ENCODE data around the gene SDCBP2.

SDCBP2 gene

DNA sequence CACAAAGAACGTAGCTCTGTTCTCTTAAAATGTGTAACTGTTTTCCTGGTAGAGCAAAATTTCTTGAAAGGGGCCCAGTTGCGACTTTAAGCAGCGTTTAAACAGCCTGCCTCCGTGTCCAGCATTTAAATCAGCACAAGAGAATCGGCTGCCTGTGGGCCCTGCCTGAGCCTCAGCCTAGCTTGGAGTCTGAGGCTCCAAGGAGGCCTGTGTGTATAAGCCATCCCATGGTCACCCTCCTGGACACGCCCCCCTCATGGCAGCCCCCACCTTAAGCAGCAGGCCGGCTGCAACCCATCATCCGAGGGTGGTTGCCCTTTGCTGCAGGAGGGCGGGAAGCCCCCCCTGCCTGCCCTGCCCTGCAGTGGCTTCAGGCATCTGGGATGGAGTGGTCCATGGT is 18.9 kb downstream of the SDCBP2 start:
- no peak for DNase-seq

DNA sequence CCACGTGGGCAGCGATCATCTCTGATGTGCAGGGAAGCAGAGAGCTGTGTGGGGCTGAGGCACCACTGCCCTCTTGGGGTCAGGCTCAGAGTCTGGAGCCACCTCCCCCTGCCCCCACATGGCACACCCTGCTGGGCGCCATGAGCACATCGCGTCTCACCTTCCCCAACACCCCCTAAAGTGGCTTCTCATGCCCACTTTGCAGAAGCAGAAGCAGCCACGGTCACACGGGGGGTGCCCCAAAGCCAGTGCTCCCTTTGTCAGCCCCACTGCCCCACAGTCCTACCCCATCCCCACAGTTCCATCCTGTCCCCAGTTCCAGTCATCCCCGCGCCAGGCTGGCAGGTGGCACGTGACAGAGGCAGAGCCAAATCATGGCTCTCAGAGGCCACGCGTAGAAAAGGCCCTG is 19.5 kb downstream of the SDCBP2 start:
- DNase-seq = no peak

DNA sequence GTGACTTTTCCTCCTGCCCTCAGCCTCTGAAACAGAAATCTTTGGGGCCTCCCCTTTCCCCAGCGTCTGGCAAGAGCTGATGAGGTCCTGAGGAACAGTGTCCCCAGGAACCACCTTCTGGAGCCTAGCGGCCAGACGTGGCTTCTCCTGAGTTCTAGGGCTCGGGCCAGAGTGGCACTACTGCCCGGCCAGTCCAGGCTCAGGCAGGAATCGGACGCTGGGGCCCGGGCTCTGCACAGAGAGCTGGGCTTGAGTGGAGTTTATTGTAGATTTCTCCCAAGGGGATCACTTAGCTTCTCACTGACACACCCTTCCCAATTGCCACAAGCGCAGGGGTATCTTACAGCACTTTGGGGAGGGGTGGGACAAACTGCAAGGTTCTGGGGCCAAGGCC is 20.2 kb downstream of the SDCBP2 start:
- no peak for DNase-seq

DNA sequence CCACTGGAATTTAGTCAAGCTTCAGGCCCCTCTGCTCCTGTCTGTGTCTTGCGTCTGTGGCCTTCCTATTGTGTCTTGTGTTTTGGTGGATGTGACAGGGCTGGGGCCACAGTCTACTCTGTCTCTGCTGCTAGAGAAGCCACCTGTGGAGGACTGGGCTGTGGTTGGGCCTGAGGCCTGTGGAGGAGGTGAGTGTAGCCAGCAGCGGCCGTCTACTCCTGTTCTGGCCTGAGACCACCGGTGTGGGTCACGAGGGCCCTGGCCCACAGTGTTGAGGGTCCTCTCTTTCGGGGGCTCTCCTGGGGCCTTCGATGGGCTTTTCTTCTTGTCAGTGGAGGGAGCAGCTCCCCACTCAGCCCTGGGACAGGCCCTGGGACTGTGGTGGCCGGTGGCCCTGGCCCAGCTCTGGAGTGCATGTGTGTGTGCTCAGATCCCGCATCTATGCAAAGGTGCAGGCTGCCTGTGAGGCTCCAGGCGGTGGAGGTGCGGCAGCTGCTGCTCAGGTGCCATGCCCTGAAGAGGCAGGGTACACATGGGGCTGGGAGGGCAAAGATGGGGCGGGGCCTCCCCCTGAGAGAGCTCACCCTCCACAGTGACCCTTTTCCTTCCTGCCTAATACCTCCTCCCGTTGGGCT is 20.8 kb downstream of the SDCBP2 start:
- DNase-seq = no peak

DNA sequence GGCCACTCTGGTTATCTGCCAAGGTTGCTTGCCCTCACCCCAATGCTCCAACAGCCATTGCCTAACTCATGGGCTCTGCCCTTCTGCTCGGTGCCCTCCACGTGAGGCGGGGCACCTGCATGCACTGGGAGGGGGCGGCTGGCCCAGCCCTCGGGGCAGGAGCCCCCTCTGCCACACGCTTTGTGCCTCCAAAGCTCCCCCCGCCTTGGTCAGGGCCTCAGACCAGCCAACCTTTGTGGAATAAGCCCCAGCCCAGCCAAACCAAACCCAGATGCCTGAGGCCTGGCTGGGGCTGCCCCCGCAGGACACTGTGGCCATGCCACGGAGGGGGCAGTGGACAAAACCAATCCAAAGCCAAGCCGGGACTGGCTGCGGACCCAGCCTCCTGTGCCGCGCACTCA is 21.4 kb downstream of the SDCBP2 start:
- DNase-seq = no peak

DNA sequence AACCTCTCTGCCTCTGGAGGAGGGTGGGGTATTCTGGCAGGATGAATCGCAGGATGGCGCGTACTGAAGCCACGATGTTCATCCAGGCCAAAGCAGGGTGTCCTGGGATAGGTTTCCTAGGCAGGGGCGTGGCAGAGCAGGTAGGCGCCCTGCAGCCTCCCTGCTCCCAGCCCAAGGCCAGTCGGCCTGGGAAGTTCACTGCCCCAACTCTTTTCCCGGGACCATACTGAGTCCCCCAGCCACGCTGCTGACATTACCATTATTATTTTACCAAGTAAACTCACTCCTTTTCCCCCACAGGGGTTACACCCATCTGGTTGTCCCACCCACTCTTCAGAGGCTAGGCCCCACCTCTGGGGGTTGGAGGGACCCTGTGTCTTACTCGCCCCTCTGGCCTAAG is 21.8 kb downstream of the SDCBP2 start:
- no peak for DNase-seq

DNA sequence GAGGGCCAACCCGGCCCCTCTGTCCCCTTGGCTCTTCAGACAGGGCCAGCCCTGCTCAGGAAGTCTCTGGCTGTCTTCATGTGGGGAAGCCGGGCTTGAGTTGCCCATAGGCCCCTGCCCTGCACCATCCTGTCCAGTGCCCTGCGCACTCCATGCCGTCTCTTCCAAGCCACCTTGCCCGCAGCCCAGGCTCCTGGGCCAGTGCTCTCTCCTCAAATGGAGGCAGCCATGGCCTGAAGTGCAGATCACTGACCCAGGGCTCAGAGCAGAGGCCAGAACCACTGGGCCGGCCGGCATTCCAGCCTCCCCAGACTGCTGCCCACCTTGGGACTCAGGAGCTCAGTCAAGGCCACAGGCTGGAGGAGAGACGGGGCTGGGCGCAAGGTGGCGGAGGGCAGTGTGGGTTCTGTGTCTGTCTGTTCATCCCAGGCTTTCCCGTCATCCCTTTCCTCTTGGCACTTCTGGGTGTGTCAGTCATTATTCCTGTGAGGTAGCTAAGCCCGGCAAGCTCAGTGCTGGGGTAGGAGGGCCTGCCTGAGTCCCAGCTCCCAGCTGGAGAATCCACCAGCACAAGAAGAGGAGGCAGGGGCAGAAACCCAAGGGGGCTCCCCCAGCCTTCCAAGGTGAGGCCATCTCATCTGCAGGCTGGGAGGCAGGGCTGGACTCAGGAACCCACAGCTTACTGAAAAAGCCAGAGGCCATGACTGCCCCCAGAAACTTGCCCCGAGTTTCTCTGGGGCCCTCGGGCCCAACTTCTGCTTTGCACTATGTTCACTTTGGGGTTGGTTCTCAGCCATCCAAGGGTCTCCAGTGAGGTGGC is 22.4 kb downstream of the SDCBP2 start:
- DNase-seq = no peak

DNA sequence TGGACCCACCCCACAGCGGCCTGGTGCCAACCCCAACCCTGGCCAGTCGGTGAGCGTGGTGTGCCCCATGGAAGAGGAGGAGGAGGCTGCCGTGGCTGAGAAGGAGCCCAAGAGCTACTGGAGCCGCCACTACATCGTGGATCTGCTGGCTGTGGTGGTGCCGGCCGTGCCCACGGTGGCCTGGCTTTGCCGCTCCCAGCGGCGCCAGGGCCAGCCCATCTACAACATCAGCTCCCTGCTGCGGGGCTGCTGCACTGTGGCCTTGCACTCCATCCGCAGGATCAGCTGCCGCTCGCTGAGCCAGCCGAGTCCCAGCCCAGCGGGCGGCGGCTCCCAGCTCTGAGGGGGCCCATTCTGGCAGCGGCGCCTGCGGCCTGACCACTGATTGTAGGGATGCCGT is 23.2 kb downstream of the SDCBP2 start:
- DNase-seq = no peak

DNA sequence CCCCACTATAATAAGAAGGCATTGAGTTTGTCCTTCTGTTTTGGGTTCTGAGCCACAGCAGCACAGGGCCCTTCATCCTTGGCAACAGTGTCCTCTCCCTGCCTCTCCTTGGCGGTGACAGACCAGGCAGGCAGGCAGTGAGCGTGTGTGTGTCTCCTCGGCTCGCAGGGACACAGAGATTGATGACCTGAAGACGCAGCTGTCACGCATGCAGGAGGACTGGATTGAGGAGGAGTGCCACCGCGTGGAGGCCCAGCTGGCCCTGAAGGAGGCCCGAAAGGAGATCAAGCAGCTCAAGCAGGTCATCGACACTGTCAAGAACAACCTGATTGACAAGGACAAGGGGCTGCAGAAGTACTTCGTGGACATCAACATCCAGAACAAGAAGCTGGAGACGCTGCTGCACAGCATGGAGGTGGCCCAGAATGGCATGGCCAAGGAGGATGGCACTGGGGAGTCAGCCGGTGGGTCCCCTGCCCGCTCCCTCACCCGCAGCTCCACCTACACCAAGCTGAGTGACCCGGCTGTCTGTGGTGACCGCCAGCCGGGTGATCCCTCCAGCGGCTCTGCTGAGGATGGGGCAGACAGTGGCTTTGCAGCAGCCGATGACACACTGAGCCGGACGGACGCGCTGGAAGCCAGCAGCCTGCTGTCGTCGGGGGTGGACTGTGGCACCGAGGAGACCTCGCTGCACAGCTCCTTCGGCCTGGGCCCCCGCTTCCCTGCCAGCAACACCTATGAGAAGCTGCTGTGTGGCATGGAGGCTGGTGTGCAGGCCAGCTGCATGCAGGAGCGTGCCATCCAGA is 24.0 kb downstream of the SDCBP2 start:
- DNase-seq = no peak

DNA sequence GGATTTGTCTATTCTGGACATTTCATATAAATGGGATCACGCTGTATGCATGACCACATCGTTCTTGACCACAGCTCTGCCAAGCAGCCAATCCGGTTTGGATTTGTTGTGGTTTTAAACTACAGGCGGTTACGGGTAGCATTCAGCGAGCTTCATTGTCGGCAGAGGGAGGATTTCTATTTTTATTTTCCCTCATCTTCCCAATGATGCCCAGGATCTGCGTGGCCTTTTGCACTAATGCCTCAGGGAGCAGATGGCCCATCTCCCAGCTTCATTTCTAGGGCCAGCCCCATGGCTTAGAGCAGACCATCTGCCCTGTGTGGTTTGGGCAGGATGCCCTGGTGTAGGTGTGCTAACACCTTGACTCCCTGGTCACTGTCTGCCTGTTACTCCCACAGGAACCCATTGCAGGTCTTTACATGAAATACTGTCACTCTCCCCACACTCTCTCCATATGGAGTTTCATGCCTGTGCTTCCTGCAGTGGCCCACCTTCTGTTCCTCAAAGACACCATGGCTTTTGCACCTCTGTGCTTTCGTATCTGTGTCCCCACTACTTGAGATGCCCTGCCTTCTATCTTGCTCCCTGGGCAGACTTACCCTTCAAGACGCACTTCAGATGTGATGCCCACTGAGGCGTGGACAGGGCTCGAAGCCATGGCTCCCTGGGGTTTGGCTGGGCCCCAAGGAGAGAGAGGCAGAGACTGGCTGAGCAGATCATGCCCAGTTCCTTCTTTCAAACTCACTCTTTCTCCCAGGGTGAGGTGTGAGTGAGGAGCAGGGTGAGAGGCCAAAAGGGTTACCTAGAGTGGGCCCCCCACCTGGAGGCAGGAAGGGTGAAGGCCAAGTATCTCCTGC is 26.0 kb downstream of the SDCBP2 start:
- DNase-seq = peak; percentile 27

DNA sequence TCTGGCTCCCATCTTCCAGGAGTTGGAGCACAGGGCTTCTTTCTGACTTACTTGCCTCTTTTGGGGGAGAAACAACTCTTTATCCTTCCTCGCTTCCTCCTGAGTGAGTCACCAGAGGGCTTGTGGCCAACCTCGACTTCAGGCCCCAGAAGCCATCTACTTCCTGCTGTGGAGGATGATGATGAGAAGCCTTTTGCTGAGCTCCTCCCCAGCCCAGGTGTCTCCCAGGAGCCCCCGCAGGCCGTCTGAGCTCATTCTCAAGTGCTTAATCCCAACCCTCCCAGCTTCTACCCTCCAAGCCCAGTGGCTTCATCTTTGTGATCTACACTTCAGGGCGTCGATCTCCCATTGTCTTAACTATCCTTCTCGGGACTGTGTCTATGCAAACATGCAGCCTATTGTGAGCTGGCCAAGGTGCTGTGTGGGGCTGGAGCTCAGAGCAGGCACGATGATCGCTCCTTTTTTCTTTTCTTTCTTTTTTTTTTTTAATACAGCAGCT is 27.9 kb downstream of the SDCBP2 start:
- peak; percentile 48 for DNase-seq

DNA sequence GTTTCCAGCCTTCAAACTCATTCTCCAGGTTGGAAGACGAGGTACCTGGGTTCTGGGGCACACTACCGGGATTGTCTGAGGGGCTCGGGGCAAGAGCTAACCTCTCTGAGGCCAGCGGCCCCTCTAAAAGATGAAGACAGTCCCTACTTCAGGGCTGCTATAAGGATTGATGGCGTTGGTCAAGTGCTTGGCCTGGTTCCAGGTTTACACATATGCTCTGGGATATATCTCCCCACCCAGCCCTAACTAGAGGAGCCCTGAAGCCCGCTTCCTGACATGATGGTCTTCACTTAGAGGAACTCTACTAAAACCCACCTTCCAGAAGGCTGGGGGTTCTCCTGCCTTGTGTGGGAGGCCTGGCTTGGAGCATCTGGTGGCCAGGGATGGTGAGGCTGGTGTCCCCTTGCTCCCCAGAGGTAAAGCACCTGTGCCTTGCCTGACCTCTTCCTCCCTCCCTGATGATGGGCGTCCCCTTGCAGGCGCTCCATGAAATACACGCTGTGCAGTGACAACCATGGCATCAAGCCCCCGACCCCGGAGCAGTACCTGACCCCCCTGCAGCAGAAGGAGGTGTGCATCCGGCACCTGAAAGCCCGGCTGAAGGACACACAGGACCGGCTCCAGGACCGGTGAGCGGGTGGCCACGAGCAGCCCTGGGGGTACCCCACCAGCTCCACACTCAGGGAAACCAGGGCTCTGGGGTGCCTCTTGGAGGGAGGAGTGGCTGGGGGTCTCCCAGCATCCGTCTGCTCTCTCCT is 28.7 kb downstream of the SDCBP2 start:
- peak; percentile 11 for DNase-seq

DNA sequence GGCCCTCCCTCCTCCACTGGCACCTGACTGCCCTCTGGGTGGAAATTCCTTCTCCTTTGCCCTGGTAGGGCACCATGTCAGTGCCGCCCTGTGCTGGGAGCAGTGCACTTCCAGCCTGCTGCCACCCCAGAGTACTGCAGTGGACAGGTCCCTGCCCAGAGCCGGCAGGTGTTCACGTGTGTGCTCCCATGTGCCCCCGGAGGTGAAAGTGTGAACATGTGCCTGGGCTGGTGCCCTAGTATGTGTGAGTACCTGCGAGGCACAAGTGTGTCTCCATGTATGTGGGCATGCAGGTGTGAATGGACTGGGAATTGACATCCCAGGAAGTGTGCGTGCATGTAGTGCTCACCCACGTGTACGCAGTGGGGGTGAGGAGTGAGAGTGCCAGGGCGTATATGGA is 29.4 kb downstream of the SDCBP2 start:
- DNase-seq = peak; percentile 34

DNA sequence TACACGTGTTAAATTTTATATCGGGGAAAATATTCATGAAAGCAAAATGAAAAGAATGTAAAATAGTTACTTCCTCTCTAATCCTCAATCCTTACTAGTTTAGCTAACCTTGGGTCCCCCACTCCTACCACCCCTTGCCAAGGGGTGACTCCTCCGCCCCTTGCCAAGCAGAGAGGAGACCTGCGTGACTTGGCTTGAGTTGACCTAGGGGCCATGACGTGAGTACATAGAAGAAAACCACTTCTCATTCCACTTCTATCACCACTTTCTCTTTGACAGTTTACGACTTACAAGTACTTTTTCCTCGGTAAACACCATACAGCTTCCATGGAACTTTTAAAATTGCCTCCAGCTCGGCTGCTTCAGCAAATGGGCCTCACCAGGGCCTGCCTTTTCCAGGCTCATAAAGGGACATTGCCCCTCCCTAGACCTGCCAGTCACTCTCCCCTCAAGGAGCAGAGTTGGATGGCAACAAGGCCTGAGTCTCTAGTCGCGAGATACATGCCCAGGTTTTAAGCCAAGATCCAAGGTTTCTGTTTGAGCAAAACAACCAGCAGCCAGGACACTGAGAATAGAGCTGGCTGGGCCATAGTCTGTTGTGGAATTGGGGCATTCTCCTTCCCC is 29.9 kb downstream of the SDCBP2 start:
- no peak for DNase-seq

DNA sequence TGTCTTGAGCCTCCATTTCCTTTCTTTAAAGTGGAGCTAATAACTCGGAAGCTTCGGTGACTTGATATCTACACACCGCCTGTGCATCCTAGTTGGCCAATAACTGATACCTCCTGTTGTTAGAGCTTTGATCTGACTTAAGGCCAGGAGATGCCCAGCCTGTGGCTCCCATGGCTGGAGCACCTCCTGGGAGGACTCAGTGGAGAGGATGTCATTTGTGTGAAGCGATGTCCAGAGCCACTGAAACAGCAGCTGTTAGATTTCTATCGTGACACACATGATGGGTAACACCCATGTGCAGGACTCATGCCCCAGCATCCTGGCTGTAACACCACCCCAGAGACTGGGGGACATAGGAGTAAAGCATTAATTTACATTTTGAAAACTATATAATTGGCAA is 30.8 kb downstream of the SDCBP2 start:
- no peak for DNase-seq

DNA sequence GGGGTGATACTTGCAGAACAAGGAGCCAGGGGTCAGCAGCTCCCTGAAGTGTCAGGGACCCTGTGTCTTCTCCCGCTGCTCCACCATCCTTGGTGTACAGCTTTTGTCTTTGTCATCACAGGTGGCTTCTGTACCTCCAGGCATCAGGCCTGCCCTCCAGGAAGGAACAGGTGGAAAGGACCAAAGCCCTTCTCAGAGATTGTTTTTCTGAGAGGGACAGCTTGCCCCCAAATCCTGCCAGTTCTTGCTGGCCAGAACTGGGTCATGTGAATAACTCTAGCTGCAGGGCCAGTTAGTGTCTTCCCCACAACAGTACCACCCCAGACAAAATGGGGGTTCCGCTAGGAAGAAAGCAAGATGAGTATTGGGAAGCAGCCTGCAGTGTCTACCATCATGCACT is 31.5 kb downstream of the SDCBP2 start:
- DNase-seq = no peak

DNA sequence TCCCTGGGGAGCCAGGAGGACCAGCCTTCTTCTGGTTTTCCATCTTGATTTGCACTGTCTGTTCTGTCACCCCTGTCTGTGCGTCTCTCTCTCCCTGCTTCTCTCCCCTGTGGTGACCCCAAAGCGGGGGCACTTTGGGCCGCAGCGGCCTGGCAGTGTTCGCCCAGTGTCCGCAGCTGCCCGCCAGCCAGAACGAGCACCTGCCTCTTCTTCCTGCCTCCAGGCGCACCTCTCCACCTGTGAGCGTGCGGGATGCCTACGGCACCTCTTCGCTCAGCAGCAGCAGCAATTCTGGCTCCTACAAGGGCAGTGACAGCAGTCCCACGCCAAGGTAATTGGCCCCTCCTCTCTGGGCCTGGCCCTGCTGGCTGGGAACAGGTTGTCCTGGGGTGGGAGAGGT is 32.0 kb downstream of the SDCBP2 start:
- peak; percentile 49 for DNase-seq

DNA sequence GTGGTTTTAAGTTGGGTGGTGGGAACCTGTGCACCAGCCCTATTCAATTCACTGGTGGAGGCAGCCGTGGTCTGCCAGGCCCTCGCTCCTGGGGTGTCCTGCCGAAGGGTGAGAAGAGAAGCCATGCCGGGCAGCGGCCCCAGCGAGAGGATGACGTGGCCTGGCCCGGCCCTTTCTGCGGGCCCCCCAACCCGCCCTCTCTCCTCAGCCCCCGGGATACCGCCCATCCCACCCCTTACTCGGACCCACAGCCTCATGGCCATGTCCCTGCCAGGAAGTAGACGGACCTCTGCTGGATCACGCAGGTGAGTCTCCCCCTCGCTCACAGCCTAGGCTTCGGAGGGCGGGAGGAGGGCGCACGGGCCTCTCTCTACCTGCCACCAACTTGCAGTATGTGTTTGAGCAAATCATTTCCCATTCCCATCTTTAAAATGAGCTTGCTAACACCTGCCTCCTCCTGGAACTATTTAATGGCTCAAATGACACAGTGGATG is 32.8 kb downstream of the SDCBP2 start:
- no peak for DNase-seq

DNA sequence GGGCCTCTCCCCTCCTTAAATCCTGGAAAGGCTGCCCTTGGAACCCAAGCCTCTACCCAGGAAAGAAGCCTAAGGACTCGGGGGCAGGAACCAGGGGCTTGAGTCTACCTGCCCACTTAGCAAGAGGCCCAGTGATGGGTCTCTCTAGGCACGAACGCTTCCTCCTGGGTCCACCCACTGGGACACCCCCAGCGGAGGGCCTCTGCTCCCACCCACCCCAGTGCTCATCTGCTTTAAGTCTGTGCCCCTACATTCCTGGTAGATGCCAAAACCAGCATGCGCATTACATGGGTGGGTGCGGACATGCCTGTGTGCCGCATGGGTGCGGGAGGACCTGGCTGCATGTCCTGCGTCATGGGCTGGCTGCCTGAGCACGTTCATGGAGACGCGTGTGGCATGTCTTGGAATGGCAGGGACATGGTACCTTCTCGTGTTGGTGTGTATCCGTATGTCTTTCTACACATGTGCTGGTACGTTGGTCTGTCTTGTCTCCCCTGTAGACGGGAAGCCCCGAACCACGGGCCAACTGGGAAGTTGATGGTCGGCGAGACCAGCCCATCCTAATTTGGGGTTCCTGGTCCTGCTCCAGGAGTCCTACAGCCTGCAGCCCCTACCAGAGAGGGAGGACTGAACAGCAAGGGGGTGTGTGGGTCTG is 33.5 kb downstream of the SDCBP2 start:
- no peak for DNase-seq

DNA sequence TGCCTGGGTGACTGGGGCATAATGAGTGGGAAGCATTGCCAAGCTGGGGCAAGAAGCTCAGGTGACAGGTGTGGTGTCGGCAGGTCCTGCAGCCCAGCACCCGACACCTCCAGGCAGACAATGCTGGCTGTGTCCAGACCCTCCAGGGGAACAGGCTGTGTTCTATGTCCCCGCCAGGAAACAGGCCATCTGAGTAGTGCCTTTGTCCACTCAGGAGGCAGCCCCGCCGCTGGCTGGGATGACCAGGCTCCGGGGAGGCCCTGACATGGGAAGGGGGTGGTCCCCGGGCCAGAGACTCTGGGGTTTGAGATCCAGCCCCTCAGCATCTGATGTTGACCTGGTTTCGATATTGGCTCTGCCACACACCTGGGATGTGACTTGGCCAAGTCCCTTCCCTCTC is 34.4 kb downstream of the SDCBP2 start:
- DNase-seq = no peak
